DMS 273 (cell line): Measurements from ENCODE around the gene PXMP2.

ENCODE experiments used
- DNase-seq: peaks from one replicate; lab custom pipeline; 2025; ENCODE audit not compliant: unreplicated experiment; lab: John Stamatoyannopoulos, UW

The PXMP2 gene

GRCh38 chr12:132687211-132688164 lies at the start of gene PXMP2, which contains the start of gene POLE:
Gene PXMP2 (plus strand): TSS chr12:132687587. CDS start chr12:132687671, 84 bp downstream.
Gene POLE (minus strand): TSS chr12:132687342. CDS start chr12:132687315, 27 bp downstream.
- DNase-seq: peak; percentile 97

GRCh38 chr12:132637811-132638210 lies 49.6 kb upstream of the PXMP2 start:
- DNase-seq: no peak

GRCh38 chr12:132638541-132639408 lies 48.6 kb upstream of the PXMP2 start:
- peak; percentile 41 for DNase-seq

- no peak for DNase-seq
These were observed 47.3 kb upstream of the PXMP2 start for GRCh38 chr12:132639956-132640520.

- DNase-seq: no peak
These were observed 46.5 kb upstream of the PXMP2 start for GRCh38 chr12:132640936-132641335.

GRCh38 chr12:132641811-132642650 lies 45.4 kb upstream of the PXMP2 start:
- DNase-seq: no peak

GRCh38 chr12:132642846-132643835 lies 44.2 kb upstream of the PXMP2 start:
- no peak for DNase-seq

- no peak for DNase-seq
These were observed 40.5 kb upstream of the PXMP2 start for GRCh38 chr12:132646850-132647249.

GRCh38 chr12:132647858-132648257 lies 39.5 kb upstream of the PXMP2 start:
- DNase-seq: no peak

GRCh38 chr12:132648616-132649225 lies 38.7 kb upstream of the PXMP2 start:
- DNase-seq: no peak

GRCh38 chr12:132649226-132649945 lies 38.0 kb upstream of the PXMP2 start:
- no peak for DNase-seq

GRCh38 chr12:132651444-132652100 lies 35.8 kb upstream of the PXMP2 start:
- no peak for DNase-seq

- no peak for DNase-seq
These were observed 33.7 kb upstream of the PXMP2 start for GRCh38 chr12:132653567-132654290.

- no peak for DNase-seq
These were observed 30.2 kb upstream of the PXMP2 start for GRCh38 chr12:132657004-132657727.

- no peak for DNase-seq
These were observed 29.1 kb upstream of the PXMP2 start for GRCh38 chr12:132658149-132658894.

GRCh38 chr12:132659146-132659545 lies 28.2 kb upstream of the PXMP2 start:
- no peak for DNase-seq
